NCI-H226 (cell line): ENCODE results near the gene SF3B4.

Experiments used
- DNase-seq: peaks from one replicate; pipeline ENCODE4 v3.0.0-alpha.2; 2015

Gene SF3B4

GRCh38 chr1:149932474-149932873 lies 4.9 kb upstream of the SF3B4 start:
- DNase-seq = no peak

DNA sequence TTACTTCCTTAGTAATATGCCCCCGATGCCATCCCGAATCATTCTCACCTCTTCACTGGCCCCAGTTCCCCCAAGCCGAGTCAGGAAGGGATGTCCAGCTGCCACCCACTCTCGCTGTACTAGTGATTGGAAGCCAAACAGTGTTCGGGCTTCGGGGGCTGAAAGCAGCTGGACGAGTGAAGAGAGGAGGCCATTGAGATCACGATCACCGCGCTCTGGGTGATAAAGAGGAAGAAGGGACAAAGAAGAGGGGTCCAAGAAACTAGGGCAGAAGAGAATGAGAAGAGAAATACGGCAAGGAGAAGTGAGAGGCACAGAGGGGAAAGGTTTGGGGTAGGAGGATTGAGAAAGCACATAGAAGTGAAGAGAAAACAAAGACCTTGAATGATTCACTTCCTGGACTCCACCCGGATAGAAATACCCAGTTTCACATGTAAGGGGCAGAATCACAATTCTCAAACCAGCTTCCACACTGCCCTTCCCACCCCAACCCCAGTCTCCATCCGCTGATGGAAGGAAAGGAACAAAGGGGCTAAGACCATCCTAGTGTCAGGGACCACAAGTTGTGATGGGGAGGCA lies 3.7 kb upstream of the SF3B4 start:
- DNase-seq = no peak

DNA sequence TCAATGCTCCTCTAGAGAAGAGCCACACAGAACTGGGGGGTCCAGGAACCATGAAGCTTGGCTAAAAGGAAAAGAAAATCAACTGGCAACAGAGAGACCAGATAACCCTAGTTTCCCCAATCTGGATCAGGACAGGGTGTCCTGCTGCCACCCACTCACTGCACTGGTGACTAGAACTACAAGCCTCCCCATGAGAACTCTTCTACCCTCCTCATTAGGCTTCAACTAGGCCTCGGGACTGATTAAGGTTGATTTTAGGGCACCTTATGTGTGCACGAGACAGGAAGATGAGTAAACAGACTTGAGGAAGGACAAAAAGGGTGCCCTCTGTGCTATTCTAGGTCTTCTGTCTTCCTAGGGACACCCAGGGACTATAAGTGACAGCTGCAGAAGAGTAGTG lies 2.3 kb upstream of the SF3B4 start:
- DNase-seq = no peak

GRCh38 chr1:149928401-149928724 lies 760 bp upstream of the SF3B4 start:
- no peak for DNase-seq

- no peak for DNase-seq
Observed at GRCh38 chr1:149927056-149927562, 494 bp downstream of the SF3B4 start.

- DNase-seq = no peak
Observed at GRCh38 chr1:149926296-149926695, 1.3 kb downstream of the SF3B4 start.

GRCh38 chr1:149925751-149926150 lies 1.9 kb downstream of the SF3B4 start:
- DNase-seq = no peak

DNA sequence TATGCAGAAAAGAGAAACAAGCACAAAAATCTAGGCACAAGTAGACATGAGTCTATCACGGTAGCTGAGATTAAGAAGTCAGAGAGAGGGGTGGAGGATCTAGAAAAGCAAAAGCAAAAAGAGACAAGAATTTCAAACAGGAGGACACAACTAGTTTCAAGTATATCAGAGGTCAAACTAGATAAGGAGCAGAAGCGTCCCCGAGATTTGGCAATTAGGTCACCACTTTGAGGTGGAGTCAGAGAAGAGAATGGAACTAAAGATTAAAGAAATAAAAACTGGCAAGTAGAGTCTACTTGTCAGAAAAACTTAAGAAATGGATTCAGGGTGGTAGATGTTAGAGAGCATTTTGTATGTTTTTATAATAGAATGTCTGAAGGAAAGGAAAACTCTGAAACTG lies 2.3 kb downstream of the SF3B4 start:
- DNase-seq = no peak

DNA sequence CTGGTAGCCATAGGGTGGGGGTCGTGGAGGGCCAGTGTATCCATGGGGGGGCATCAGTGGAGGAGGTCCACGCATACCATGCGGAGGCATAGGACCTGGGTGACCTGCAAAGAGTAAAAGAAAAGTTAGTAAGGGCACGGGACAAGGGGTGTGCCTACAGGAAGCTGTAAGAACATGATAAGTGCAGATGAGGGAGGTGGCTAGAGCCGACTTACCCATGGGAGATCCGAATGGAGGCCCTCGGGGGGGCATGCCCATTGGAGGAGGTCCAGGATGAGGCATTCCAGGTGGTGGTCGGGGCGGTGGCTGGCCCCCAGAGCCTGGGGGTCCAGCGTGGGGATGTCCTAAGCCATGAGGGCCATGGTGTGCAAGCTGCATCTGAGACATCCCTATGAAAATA lies 4.0 kb downstream of the SF3B4 start:
- no peak for DNase-seq

DNA sequence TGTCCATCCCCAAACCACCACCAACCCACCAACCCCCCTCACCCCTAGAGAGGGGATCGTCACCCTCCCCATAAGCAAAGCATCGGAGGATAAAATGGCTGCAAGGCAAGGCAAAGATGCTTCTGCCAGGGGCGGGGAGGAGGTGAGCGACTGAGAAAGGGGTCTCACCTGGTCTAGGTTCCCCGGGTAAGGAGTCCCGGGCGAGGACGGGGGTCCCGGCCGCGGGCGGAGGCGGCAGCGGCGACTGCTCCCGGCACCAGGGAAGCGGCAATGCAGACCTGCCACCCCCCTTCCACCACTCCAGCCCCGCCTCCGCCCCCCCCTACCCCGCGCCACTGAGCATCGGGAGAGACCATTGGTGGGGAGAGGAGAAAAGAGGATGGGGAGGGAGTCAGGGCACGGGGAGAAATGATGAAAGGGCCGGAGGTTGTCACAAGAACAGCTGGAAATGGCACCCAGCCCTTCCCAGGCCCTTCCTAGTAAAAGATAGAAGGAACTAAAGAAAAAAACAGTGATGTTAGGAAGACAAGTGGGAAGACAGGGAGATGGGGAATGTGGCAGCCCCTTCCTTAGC lies 9.9 kb downstream of the SF3B4 start, which contains the start of gene SV2A:
SV2A (minus strand) TSS at position 274 of the 574 bp plus-strand sequence. CDS start 4,004 bp downstream, outside the sequence.
- DNase-seq = no peak

DNA sequence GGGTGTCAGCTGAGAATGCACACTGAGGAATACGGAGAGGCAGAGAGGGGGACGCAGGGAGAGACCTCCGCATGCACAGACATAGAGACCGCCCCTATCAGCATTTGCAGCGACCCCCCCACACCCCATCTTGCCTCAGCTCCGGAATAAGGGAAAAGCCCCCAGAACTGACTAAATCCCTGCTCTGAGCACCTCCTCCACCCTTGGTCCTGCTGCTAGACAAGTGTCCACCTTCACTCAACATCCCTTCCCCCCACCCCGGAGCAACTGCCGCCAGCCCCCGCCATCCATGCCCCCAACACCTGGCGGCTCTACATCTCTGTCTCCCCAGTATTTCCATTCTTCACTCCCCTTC lies 10.7 kb downstream of the SF3B4 start:
- no peak for DNase-seq

DNA sequence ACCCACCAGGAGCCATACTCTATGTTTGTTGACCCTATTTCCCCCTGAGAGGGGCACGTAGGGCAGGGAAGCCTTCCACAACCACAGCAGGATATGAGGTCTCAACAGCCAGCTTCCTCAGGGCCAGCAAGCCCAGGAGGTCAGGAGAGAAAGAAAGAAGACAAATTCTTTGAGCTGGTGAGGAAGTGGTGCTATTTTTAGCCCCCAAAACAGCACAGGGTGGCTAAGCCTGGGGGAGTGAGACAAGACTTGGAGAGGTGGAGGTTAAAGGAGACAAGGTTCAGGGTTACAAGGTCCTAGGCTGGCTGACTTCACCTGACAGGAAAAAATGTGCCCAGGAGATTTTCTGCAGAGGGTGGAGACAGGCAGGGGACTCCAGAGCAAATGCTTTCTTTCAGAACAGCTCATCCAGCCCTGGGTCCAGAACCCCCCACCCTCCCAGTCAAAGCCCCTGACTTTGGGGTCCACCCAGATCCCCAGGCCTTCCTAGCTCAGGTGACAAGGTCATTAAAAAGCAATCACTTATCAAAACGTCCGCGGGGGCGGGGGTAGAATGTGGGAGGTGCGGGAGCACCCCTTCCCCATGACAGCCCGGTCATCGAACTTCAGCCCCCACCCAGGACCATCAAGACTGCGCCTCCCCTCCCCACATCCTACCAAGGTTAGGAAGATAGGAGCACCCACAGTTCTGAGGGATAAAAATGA lies 11.3 kb downstream of the SF3B4 start:
- no peak for DNase-seq

- DNase-seq = no peak
Observed at GRCh38 chr1:149915429-149916192, 12.0 kb downstream of the SF3B4 start.

DNA sequence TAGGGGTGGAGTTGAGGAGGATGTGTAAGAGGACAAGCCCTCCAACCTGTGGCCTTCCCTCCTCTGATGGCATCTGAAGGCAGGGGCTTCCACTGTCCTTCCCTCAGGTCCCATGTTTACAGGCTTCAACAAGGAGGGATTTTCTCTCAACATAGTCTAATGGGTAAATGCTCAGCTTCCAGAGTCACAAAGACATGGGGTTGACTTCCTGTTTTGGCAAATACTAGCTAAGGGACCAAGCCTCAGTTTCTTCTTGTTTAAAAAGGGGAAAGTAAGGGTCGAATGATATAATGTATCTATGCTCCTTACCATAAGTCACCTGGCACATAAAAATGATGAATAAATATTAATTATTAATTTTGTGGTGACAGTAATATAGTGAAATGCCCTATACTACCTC lies 13.1 kb downstream of the SF3B4 start:
- no peak for DNase-seq

DNA sequence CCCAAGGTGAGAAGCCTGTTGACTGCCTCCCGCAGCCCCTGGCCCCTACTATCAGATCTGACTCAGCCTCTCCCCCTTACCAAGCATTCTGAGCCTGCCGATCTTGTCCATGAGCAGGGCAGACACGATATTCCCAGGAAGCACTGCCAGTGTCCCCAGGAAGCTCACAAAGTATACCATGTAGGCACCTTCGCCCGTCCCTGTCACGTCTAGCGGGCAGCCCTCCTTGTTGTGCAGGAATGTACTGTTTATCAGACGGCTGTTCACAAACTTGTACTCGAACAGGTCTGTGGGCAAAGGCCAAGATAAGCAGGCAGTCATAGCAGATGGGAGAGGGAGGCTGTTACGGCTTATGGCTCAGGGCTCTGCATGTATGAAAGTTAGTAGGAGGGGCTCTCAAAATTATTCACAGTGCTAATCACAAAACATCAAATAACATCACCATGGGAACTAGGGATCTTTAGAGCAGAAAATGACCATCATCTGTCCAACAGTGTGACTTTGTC lies 21.0 kb downstream of the SF3B4 start:
- no peak for DNase-seq

DNA sequence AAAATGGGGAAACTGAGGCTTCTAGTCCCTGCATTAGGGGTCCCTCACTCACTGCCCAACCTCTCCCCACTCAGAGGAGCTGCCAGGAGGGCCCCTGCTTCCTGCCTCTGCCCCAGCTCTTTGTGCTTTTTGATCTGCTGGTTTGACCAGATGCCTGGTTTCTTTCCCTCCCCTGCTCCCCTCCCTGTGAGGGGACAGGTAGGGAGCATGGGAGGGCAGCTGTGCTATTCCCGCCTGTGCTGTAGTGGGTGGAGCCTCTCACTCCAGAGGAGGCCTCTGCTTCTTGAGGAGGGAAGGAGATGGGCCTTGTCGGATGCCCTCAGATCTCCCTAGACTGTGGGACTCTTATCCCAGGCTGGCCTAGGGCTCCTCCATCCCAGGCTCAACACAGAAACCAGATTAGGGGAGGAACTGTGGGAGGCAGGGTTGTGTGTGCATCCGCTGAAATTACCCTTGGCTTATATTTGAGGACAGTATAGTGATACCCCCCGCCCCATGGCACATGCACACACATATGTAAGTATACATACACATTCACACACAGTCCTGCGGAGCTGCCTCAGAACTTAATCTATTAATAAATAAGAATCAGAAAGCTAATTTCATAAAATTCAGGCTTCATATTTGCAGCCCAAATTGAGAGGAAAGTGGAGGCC lies 23.6 kb downstream of the SF3B4 start:
- DNase-seq = no peak

DNA sequence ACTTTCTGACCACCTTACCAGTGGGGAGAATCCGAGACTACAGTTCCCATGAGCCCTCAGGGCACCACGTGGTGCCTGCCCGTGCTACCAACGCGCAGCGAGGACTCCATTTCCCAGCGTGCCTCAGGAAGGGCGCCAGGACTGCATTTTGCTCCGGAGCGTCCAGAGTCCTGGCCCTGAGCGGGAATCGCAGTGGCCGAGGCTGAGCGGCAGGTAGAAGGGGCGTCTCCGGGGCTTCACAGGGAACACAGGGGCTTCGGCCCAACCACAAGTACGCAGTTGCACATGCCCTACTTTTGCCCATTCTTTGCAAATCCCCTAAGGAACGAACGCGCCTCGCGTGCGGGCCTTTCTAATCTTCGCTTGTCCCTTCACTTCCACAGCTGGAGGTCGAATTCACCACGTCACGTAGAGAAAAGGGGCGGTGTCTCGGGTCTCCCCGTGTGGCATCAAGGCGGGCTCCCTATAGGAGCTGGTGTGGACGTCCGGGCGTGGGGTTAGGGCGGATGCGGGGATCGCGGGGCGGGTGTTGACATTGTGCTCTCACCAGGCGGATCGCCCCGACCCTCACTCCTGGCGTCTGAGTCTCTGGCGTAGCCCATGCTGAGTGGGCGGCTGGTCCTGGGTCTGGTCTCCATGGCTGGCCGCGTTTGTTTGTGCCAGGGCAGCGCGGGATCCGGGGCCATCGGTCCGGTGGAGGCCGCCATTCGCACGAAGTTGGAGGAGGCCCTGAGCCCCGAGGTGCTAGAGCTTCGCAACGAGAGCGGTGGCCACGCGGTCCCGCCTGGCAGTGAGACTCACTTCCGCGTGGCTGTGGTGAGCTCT lies 27.9 kb downstream of the SF3B4 start, which contains the start of gene BOLA1:
BOLA1 (plus strand) TSS at position 109 of the 825 bp plus-strand sequence; CDS start at position 601, 492 bp downstream.
- DNase-seq = peak; percentile 67

GRCh38 chr1:149896575-149896974 lies 31.0 kb downstream of the SF3B4 start:
- DNase-seq = no peak

DNA sequence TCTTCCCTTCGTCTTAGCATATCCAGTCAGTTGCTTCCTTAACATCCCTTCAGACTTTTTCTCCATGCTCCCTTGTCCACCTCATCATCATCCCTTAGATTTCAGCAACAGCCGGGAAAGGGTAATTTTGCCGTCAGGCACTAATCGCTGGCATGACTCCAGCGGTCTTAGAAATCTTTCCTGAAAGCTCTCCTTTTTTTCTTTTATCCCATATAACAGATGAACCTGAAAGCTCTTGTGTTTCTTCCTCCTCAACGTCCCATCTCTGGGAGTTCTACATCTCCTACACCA lies 38.7 kb downstream of the SF3B4 start:
- DNase-seq = peak; percentile 14

DNA sequence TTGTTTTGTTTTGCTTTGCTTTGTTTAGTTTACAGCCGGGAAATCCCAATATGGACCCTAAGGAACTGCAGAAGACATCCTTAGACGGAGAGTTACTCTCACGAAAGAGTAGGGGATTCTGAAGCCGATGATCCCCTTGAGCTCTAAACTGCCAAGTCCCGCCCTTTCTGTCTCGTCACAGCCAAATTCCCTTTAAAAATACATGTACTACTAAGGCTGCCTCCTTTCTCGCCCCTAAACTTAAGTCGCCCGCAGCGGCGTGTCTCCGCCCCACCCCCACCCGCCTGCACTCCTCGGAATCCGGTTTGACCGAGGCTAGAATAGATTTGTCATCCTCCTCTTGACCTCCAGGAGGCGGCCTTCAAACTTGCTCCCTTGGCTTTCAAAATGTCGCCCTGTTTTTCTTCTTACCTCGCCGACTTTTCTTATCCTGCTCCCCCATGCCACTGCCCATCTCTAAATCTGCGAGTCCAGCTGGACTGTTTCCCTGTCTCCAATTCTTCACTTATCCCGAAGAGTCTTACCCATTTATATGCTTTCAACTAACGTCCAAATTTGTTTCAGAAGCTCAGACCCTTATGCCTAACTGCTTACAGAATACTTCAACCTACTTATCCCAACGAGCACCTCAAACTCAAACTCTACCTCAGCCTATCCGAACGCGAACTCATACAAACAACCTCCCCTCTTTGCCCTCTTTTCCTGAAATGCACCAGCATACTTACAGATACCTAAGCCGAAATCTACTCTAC lies 39.2 kb downstream of the SF3B4 start:
- DNase-seq = peak; percentile 76
